Activated CD8-positive, alpha-beta memory T cell treated with anti-CD3 and anti-CD28 coated beads, Interleukin-2, amount 50 U/mL, for 1 hour (primary cell): ENCODE data around the gene ANO2.
"Not testable (repeated sequence)": the region's sequence is repeated elsewhere in the genome, so short reads cannot be mapped to it uniquely, and the experiment has no call there.

Experiments
- DNase-seq: peaks from one replicate; pipeline ENCODE4 v3.0.0-alpha.2; 2020; ENCODE audit errors: extremely low read depth

The ANO2 gene

GRCh38 chr12:5887819-5888218 is 57.2 kb downstream of the ANO2 start:
- not testable (repeated sequence) for DNase-seq

GRCh38 chr12:5884866-5885265 is 60.2 kb downstream of the ANO2 start:
- no peak for DNase-seq

- DNase-seq: no peak
Observed at GRCh38 chr12:5884285-5884684, 60.8 kb downstream of the ANO2 start.

- no peak for DNase-seq
Observed at GRCh38 chr12:5882511-5883190, 62.4 kb downstream of the ANO2 start.

GRCh38 chr12:5881666-5882065 is 63.4 kb downstream of the ANO2 start:
- no peak for DNase-seq

- DNase-seq: no peak
Observed at GRCh38 chr12:5881101-5881606, 63.9 kb downstream of the ANO2 start.

- DNase-seq: no peak
Observed at GRCh38 chr12:5875851-5876250, 69.2 kb downstream of the ANO2 start.

- DNase-seq: no peak
Observed at GRCh38 chr12:5874514-5874913, 70.5 kb downstream of the ANO2 start.

GRCh38 chr12:5873281-5873919 is 71.7 kb downstream of the ANO2 start:
- no peak for DNase-seq

- DNase-seq: no peak
Observed at GRCh38 chr12:5872745-5873144, 72.3 kb downstream of the ANO2 start.

GRCh38 chr12:5871741-5872140 is 73.3 kb downstream of the ANO2 start:
- DNase-seq: no peak

GRCh38 chr12:5870183-5870582 is 74.9 kb downstream of the ANO2 start:
- DNase-seq: no peak

- no peak for DNase-seq
Observed at GRCh38 chr12:5868625-5869295, 76.3 kb downstream of the ANO2 start.

- DNase-seq: no peak
Observed at GRCh38 chr12:5865397-5865796, 79.7 kb downstream of the ANO2 start.

GRCh38 chr12:5864972-5865371 is 80.1 kb downstream of the ANO2 start:
- no peak for DNase-seq

- no peak for DNase-seq
Observed at GRCh38 chr12:5864301-5864700, 80.8 kb downstream of the ANO2 start.

GRCh38 chr12:5861416-5861815 is 83.6 kb downstream of the ANO2 start:
- no peak for DNase-seq

GRCh38 chr12:5856692-5857091 is 88.4 kb downstream of the ANO2 start:
- DNase-seq: no peak

GRCh38 chr12:5846950-5847349 is 98.1 kb downstream of the ANO2 start:
- DNase-seq: no peak

- DNase-seq: no peak
Observed at GRCh38 chr12:5840944-5841343, 104.1 kb downstream of the ANO2 start.

- no peak for DNase-seq
Observed at GRCh38 chr12:5830111-5830510, 114.9 kb downstream of the ANO2 start.

GRCh38 chr12:5827591-5827990 is 117.5 kb downstream of the ANO2 start:
- DNase-seq: no peak

- DNase-seq: not testable (repeated sequence)
Observed at GRCh38 chr12:5825761-5826160, 119.3 kb downstream of the ANO2 start.
